HG03378 (cell line): ENCODE data around the gene NTNG1.
A peak's percentile ranks its signal among the peaks of the same experiment; 100 is the strongest.
"Not testable (repeated sequence)": the region's sequence is repeated elsewhere in the genome, so short reads cannot be mapped to it uniquely, and the experiment has no call there.

Experiments used
- ATAC-seq: cut with Tn5 transposase; IDR thresholded peaks from one replicate; pipeline ENCODE4 v1.9.1; 2021; ENCODE audit warnings: mild to moderate bottlenecking, moderate library complexity; ENCODE audit not compliant: unreplicated experiment

Gene NTNG1

GRCh38 chr1:107140703-107141490, at the start of gene NTNG1:
Gene NTNG1, plus strand, starts transcription at chr1:107141039.
- no peak for ATAC-seq

DNA sequence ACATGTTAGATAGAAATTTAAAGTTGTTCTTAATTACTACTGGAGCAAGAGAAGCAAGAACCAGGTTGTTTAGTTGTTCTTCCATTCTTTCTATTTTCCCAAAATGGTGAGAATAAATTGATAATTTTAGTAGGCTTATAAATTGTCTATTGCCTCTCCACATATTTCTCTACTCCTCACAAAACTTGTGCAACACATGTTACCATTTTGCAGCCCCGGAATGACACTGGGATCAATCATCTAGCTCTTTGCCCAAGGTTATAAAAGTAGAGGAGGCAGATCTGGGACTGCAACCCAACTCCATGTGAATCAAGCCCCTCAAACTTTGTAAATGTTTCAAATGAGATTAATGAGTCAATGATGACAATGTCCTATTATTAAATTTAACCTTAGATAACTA, 49.4 kb upstream of the NTNG1 start:
- ATAC-seq = no peak

GRCh38 chr1:107093395-107093794, 47.4 kb upstream of the NTNG1 start:
- not testable (repeated sequence) for ATAC-seq

GRCh38 chr1:107095647-107096046, 45.2 kb upstream of the NTNG1 start:
- ATAC-seq = no peak

- no peak for ATAC-seq
Measured at GRCh38 chr1:107096690-107097089, 44.1 kb upstream of the NTNG1 start.

GRCh38 chr1:107098961-107099360, 41.9 kb upstream of the NTNG1 start:
- no peak for ATAC-seq

- no peak for ATAC-seq
Measured at GRCh38 chr1:107100331-107100984, 40.4 kb upstream of the NTNG1 start.

DNA sequence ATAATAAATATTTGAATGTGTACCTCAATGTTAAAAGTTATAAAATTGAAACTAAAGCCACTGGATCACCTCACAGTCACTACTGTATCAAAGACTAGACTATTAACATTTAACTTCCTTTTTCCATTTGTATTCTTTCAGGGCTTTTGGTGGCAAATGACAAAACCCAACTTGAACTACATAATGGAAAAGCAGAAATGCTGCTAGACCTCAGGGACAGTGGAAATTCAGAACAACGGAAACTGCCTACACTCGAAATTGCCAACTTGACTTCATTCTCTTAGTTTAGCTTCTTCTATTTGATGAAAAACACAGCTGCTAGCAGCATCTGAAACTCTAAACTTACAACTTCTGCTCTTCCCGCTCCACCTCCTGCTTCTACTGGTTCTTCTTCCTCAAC, 34.9 kb upstream of the NTNG1 start:
- ATAC-seq = no peak

DNA sequence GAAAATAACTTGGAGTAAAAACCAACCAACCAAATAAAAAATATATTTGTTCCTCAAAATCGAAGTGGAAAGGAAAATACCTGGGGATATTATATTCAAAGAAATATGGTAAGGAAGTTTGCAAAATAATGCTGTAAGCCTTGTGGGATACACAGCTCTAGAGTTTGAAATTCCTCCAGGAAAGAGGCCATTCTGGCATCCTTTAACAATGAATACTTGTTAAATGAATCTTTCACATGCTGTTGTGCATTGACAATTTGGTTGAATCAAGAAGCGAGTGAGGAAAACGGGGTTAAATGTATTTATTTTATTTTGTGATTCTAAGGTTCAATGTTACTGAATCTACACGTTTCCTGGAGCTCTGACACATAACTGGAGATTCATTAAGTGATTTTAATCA, 30.5 kb upstream of the NTNG1 start:
- ATAC-seq = no peak

DNA sequence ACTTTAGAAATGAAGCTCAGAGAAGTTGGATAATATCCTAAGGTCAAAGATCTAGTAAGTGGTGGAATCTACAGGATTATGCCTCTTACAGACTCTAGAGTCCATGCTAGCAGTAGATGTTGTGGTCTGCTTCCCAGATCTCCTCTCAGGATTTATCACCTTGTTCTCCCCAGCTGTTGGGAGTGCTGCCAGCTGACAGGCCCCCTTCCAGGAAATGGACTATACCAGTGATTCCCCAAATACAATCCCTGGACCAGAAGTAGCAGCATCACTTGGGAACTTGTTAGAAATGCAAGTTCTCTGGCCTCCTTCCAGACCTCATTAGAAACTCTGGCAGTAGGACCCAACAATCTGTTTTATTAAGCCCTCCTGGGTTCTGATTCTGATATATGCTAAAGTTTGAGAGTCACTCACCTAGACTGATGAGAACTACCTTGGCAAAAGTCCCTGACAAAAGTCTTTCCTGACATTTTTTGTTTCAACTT, 24.5 kb upstream of the NTNG1 start:
- ATAC-seq = no peak

DNA sequence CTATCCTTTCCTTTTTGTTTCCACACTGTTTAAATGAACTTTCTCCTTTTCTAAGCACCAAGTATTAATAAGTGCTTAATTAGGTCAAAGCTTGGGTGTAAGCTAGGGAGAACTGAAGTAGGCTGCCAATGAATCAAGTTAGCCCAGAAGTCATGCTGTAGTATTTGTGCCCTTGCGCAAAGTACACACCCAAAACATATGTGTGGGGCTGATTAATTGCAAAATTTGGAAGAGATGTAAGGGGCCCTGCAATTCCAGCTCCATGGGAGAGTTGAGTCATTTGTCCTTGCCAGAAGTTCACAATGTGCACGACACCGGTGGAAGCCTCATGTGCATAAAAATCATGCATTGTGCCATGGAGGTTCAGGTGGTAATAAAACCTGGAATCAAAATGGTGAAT, 18.6 kb upstream of the NTNG1 start:
- no peak for ATAC-seq

GRCh38 chr1:107123741-107124140, 17.1 kb upstream of the NTNG1 start:
- ATAC-seq = no peak

DNA sequence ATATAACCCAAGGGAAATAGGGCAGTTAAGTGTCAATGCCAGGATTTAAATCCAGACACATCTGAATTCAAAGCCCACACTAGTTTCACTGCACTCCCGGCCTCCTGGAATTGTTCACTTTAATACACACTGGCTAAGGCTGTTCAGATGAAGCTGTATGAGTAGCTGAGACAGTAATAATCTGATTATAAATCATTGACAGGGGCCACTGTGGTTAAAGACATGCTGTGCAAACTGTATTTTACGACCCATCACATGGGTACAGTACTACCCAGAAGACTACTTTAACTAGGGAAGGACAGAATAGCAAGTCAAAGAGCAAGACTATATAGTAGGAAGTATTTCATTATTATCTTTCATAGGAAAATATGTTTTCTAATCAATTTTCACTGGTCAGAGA, 16.1 kb upstream of the NTNG1 start:
- ATAC-seq = no peak

GRCh38 chr1:107132195-107132594, 8.6 kb upstream of the NTNG1 start:
- peak; percentile 77 for ATAC-seq

GRCh38 chr1:107132780-107133179, 8.1 kb upstream of the NTNG1 start:
- peak; percentile 68 for ATAC-seq

DNA sequence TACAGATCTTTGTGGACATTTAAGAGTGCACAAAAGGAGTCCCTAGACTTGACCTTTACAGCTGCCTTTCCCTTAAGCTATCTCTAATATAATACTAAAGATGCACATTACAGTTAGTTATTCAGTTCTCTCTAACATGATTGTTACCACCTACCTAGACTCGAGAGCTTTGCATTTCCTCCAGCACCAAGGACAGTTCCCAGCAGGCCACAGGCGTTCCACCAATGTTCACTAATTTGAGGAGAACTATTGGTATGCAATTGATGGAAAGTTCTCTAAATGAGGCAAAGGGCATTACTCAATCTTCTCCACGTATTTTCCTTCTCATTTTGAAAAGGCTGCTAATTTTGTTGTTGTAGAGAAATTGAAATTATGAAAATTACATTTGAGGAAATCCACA, 5.4 kb upstream of the NTNG1 start:
- no peak for ATAC-seq

DNA sequence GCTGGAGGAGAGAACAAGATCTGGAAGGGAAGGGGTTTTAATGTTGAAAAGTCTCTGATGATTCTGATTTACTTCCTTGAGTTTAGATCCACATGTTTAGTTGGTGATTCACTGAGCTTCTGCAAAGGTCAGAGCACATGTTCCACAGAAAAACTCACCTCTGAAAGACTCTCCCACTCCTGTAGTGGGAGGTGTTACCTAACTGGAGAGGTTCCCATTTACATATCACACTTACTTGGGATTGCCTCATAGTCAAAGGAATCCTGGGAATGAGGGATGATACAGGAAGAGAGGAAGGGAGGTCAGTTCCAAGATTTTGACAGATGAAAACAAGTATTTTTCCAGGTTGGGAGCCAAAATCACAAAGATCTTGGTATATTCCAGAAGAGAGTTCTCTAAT, 2.7 kb upstream of the NTNG1 start:
- no peak for ATAC-seq

- ATAC-seq = no peak
Measured at GRCh38 chr1:107138767-107139445, 1.9 kb upstream of the NTNG1 start.

GRCh38 chr1:107139833-107140702, 771 bp upstream of the NTNG1 start:
- ATAC-seq = no peak

DNA sequence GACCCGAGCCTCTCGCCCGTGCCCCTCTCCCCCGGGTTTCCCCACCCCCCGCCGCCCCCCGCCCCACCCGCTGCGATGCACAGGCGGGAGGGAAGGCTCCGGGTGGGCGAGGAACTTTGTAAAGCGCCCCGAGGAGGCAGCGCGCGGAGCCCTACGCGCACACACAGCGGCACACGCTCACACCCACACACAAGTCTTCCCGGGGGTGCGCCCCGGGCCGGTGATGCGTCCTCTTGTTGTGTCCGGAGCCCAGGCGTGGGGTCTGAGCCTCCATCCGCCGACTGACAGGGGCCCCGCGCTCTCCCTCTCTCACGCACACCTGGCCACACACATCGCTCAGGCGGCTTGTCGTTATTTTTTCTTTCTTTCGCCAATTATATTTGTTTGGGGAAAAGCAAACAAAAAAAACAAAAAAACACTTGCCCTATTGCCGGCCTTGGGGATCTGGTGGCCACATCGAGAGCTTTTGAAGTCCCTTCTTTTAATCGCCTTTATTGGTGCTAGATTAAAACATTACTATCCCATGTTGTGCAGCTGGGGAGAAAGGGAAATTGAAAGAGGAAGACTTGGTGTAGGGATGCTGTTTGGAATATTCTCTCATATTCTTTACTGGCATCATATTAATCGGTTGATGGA, 770 bp downstream of the NTNG1 start:
- no peak for ATAC-seq
